A549 (cell line): ENCODE results near the gene ADAM10. TPM values are rescaled to one million over a fixed set of nuclear protein-coding genes. Genes with fewer than 3 reads are reported as not detected.
A peak's percentile ranks its signal among the peaks of the same experiment; 100 is the strongest.

ENCODE experiments used
- ATAC-seq, 2 experiments: fragments of 200-7000 bp in 1 of 2; fragments of >200 bp in 1 of 2; cut with Nextera tagmentation in 1 of 2; cut with Tn5 transposase in 1 of 2; 3 replicates each; pipeline versions ENCODE4 v1.8.0 to v1.9.1; 2018 to 2020; ENCODE audit warnings: mild to moderate bottlenecking in 1 of 2, moderate library complexity in 1 of 2
- CTCF ChIA-PET: fragments of 300-600 bp; sonication (Branson Sonifier 250); formaldehyde crosslinking; extraction: SDS; loops from one replicate; lab custom pipeline; 2021; ENCODE audit warnings: antibody characterized with exemption, inconsistent platforms; lab: Yijun Ruan, JAX
- POLR2A ChIA-PET: fragments of 350-600 bp; formaldehyde crosslinking; extraction: SDS; loops from one replicate; lab custom pipeline; 2021; ENCODE audit warnings: antibody characterized with exemption, inconsistent platforms; lab: Yijun Ruan, JAX
- DNase-seq, 2 experiments: peaks; one replicate each; pipeline versions ENCODE4 v3.0.0 to v3.0.0-alpha.2; 2011 to 2016; ENCODE audit warnings: low read depth in 1 of 2, low spot score in 1 of 2
- FAIRE-seq: peaks from 2 replicates; lab custom pipeline; 2011; peaks lifted over from hg19 to GRCh38; lab: Jason Lieb, UNC
- H3K27ac ChIP-seq, 2 experiments: fragments of >200 bp; sonication (Bioruptor Twin); formaldehyde crosslinking; 3 replicates each; pipeline ENCODE4 v1.5.1; 2016 to 2017
- H3K4me1 ChIP-seq: fragments of >200 bp; sonication (Bioruptor Twin); formaldehyde crosslinking; 3 replicates; pipeline ENCODE4 v1.6.1; 2016
- H3K4me2 ChIP-seq: fragments of >200 bp; sonication (Bioruptor Twin); formaldehyde crosslinking; 3 replicates; pipeline ENCODE4 v1.6.1; 2016
- H3K4me3 ChIP-seq: fragments of >200 bp; sonication (Bioruptor Twin); formaldehyde crosslinking; 3 replicates; pipeline ENCODE4 v1.5.1; 2016
- H3K9me3 ChIP-seq: fragments of >200 bp; sonication (Bioruptor Twin); formaldehyde crosslinking; 3 replicates; pipeline ENCODE4 v1.6.1; 2016
- CBX2 ChIP-seq: fragments of 200-600 bp; sonication (generic); IDR thresholded peaks from 2 replicates; pipeline ENCODE4 v1.6.1; 2016; ENCODE audit warnings: low read depth, mild to moderate bottlenecking, borderline replicate concordance
- CHD4 ChIP-seq: fragments of 200-600 bp; sonication (generic); IDR thresholded peaks from 2 replicates; pipeline ENCODE4 v1.6.1; 2016; ENCODE audit warnings: antibody characterized with exemption, mild to moderate bottlenecking, borderline replicate concordance
- EHMT2 ChIP-seq: fragments of 200-600 bp; sonication (generic); IDR thresholded peaks from 2 replicates; pipeline ENCODE4 v1.6.1; 2016; ENCODE audit warnings: antibody characterized with exemption, low read depth, mild to moderate bottlenecking, moderate library complexity
- FOSB ChIP-seq: fragments of 250-450 bp; sonication (Bioruptor Pico); IDR thresholded peaks from 2 replicates; pipeline ENCODE4 v1.5.0; 2020; ENCODE audit warnings: mild to moderate bottlenecking, moderate library complexity
- FOXS1 ChIP-seq: fragments of 250-450 bp; sonication (Bioruptor Pico); IDR thresholded peaks from 2 replicates; pipeline ENCODE4 v1.5.0; 2020; ENCODE audit warnings: mild to moderate bottlenecking, moderate library complexity
- GATA3 ChIP-seq: IDR thresholded peaks from 2 replicates; pipeline ENCODE4 v1.6.1; 2012; ENCODE audit warnings: borderline replicate concordance
- HOXB13 ChIP-seq: fragments of 250-450 bp; sonication (Bioruptor Pico); IDR thresholded peaks from 2 replicates; pipeline ENCODE4 v1.5.0; 2020; ENCODE audit warnings: low read depth, mild to moderate bottlenecking, moderate library complexity
- MAFK ChIP-seq: fragments of 450-650 bp; IDR thresholded peaks from 2 replicates; pipeline ENCODE4 v1.6.1; 2014; ENCODE audit not compliant: partially characterized antibody
- MYC ChIP-seq: IDR thresholded peaks from 2 replicates; pipeline ENCODE4 v1.6.1; 2012; ENCODE audit warnings: mild to moderate bottlenecking, inconsistent platforms, low read length, improper control_type of control experiment, borderline replicate concordance
- NPAS2 ChIP-seq: fragments of 250-450 bp; sonication (Bioruptor Pico); IDR thresholded peaks from 2 replicates; pipeline ENCODE4 v1.8.0; 2022; ENCODE audit warnings: mild to moderate bottlenecking, moderate library complexity, borderline replicate concordance
- NR3C1 ChIP-seq: fragments of >200 bp; sonication (Bioruptor Twin); formaldehyde crosslinking; IDR thresholded peaks from 3 replicates; pipeline ENCODE4 v1.6.1; 2017
- PHF8 ChIP-seq: fragments of 200-600 bp; sonication (generic); IDR thresholded peaks from 2 replicates; pipeline ENCODE4 v1.6.1; 2016; ENCODE audit warnings: low read depth, mild to moderate bottlenecking, antibody characterized with exemption, moderate library complexity, borderline replicate concordance
- POLR2A ChIP-seq: IDR thresholded peaks from 2 replicates; pipeline ENCODE4 v1.6.1; 2012; ENCODE audit warnings: mild to moderate bottlenecking, low read length
- POLR2AphosphoS2 ChIP-seq: conservative IDR thresholded peaks from 2 replicates; pipeline ENCODE4 v1.6.1; 2012; ENCODE audit warnings: low read length, improper control_type of control experiment, inconsistent platforms
- RARB ChIP-seq: fragments of 250-450 bp; sonication (Bioruptor Pico); IDR thresholded peaks from 2 replicates; pipeline ENCODE4 v1.8.0; 2021; ENCODE audit warnings: mild to moderate bottlenecking, moderate library complexity
- SREBF2 ChIP-seq: fragments of 450-650 bp; IDR thresholded peaks from 2 replicates; pipeline ENCODE4 v1.6.1; 2014; ENCODE audit warnings: mild to moderate bottlenecking, moderate library complexity
- TFCP2L1 ChIP-seq: fragments of 250-450 bp; sonication (Bioruptor Pico); IDR thresholded peaks from 2 replicates; pipeline ENCODE4 v1.5.0; 2021; ENCODE audit warnings: mild to moderate bottlenecking
- TP53 ChIP-seq: fragments of 250-450 bp; sonication (Bioruptor Pico); IDR thresholded peaks from 2 replicates; pipeline ENCODE4 v1.5.0; 2021; ENCODE audit warnings: mild to moderate bottlenecking, moderate library complexity
- ZNF302 ChIP-seq: fragments of 250-450 bp; sonication (Bioruptor Pico); IDR thresholded peaks from 2 replicates; pipeline ENCODE4 v1.9.0; 2021; ENCODE audit warnings: inconsistent platforms, mild to moderate bottlenecking, moderate library complexity
- WGBS: methylation state at CpG from one replicate; pipeline ENCODE4 v1.1.6; 2017; ENCODE audit errors: missing lambda C conversion rate; 5-methylcytosine and 5-hydroxymethylcytosine counted together
- polyA plus RNA-seq, 4 experiments: library from polyadenylated mRNA; depleted of rRNA in 3 of 4; stranded (reverse); fragments of >200 nt; fragmentation: RNase III in 1 of 4; extraction: RNeasy Plus Mini Kit Qiagen cat#74134 plus additional on column Dnase treatment in 1 of 4; gene quantifications; 2 replicates in 3 of 4; 3 replicates in 1 of 4; pipeline ENCODE4 v1.2.3, GENCODE V29; 2011 to 2017
- TF ChIP-seq, protein P1 (sequence below): fragments of >200 bp; sonication (Bioruptor Twin); formaldehyde crosslinking; IDR thresholded peaks from 2 replicates; pipeline ENCODE4 v1.6.1; 2016
- TF ChIP-seq, protein P2 (sequence below): IDR thresholded peaks from 2 replicates; pipeline ENCODE4 v1.6.1; 2012
- TF ChIP-seq, protein P3 (sequence below): IDR thresholded peaks from 2 replicates; pipeline ENCODE4 v1.6.1; 2012; ENCODE audit warnings: low read depth, borderline replicate concordance
- TF ChIP-seq, protein P4 (sequence below): fragments of 150-350 bp; IDR thresholded peaks from 2 replicates; pipeline ENCODE4 v1.6.1; 2014; ENCODE audit warnings: low read depth, mild to moderate bottlenecking, low read length
- TF ChIP-seq, protein P5 (sequence below): IDR thresholded peaks from 2 replicates; pipeline ENCODE4 v1.6.1; 2012
- TF ChIP-seq, protein P6 (sequence below): fragments of >200 bp; sonication (Bioruptor Twin); formaldehyde crosslinking; IDR thresholded peaks from 3 replicates; pipeline ENCODE4 v1.6.1; 2016

Gene ADAM10
- polyA plus RNA-seq, 2 of the 4 experiments (the other 2 are of a cell fraction), result 200 to 210 TPM

DNA sequence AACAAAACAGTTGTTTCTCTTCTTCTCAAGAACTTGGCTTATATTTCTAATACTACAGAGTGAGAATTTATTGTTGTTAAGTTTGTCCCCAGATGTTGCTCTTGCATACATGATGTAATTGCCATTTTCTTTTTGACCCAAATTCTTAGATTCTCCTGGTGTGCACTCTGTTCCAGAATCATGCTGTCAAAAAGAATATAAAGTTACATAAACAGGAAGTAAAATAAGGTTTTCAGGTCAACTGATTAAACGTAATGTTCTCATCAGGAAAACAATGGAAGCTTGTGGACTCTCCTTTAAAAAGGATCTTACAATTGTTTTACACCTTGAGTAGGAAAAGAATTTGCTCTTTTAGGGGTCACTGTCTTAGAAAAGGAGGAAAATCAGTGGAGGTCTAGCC is 121.8 kb downstream of the ADAM10 start:
- CTCF ChIA-PET, result interaction anchor here (0.7 kb wide), 1 partner anchor 65 kb away, joined by 3 read pairs; no protein-coding TSS in a partner anchor

DNA sequence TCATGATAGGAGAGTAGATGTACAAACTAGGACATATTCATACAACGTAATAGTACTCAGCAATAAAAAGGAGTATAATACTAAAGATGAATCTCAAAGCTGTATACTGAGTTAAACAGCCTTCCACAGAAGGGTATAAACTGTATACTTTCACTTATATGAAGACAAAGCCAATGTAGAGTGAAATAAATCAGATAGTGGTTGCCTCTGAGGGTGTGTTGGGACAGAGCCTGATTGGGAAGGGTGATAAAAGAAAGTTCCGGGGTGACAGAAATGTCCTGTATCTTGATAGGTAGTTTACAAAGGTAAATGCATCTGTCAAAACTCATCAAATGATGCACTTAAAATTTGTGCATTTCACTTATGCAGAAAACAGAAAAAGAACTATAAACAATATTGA is 122.5 kb downstream of the ADAM10 start:
- POLR2A ChIA-PET, result no interaction called here
- ATAC-seq, result no peak
- CTCF ChIA-PET, result no interaction called here

More for the DNA sequence above, 121.8 kb downstream of the ADAM10 start:
- TF ChIP-seq GATA3 (no peak), ZNF302 (CRISPR knock-in tag) (no peak), MAFK (no peak), HOXB13 (CRISPR knock-in tag) (no peak), CHD4 (no peak), POLR2A (no peak), TFCP2L1 (CRISPR knock-in tag) (no peak), PHF8 (no peak), MYC (no peak), EHMT2 (no peak), CBX2 (no peak), NR3C1 (no peak), FOXS1 (CRISPR knock-in tag) (no peak)
- TF ChIP-seq, protein P1, sequence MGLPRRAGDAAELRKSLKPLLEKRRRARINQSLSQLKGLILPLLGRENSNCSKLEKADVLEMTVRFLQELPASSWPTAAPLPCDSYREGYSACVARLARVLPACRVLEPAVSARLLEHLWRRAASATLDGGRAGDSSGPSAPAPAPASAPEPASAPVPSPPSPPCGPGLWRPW, result no peak
- TF ChIP-seq, protein P2, sequence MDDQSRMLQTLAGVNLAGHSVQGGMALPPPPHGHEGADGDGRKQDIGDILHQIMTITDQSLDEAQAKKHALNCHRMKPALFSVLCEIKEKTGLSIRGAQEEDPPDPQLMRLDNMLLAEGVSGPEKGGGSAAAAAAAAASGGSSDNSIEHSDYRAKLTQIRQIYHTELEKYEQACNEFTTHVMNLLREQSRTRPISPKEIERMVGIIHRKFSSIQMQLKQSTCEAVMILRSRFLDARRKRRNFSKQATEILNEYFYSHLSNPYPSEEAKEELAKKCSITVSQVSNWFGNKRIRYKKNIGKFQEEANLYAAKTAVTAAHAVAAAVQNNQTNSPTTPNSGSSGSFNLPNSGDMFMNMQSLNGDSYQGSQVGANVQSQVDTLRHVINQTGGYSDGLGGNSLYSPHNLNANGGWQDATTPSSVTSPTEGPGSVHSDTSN, result no peak
- TF ChIP-seq, protein P3, sequence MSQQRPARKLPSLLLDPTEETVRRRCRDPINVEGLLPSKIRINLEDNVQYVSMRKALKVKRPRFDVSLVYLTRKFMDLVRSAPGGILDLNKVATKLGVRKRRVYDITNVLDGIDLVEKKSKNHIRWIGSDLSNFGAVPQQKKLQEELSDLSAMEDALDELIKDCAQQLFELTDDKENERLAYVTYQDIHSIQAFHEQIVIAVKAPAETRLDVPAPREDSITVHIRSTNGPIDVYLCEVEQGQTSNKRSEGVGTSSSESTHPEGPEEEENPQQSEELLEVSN, result no peak
- TF ChIP-seq, protein P4, sequence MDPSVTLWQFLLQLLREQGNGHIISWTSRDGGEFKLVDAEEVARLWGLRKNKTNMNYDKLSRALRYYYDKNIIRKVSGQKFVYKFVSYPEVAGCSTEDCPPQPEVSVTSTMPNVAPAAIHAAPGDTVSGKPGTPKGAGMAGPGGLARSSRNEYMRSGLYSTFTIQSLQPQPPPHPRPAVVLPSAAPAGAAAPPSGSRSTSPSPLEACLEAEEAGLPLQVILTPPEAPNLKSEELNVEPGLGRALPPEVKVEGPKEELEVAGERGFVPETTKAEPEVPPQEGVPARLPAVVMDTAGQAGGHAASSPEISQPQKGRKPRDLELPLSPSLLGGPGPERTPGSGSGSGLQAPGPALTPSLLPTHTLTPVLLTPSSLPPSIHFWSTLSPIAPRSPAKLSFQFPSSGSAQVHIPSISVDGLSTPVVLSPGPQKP, result no peak
- TF ChIP-seq, protein P5, sequence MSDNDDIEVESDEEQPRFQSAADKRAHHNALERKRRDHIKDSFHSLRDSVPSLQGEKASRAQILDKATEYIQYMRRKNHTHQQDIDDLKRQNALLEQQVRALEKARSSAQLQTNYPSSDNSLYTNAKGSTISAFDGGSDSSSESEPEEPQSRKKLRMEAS, result no peak
- Histone ChIP-seq H3K27ac (peak overlapping the region in 1 of 2 experiments; percentile 55; a peak in 2 of 6 replicates), H3K4me2 (peak overlapping the region; percentile 82; the same call in 2 of the 3 replicates), H3K4me3 (no peak overlapping the region), H3K4me1 (peaks cover 17% of the 10 kb centered on the region; the same call in 2 of the 3 replicates), H3K9me3 (no peaks in the 10 kb centered on the region)
- DNase-seq (no peak), FAIRE-seq (peak; percentile 73), ATAC-seq (no peak)
- WGBS, result 63% methylated on average over 1 of the region's 1 CpG
- POLR2A ChIA-PET, result no interaction called here

More for the DNA sequence above, 122.5 kb downstream of the ADAM10 start:
- H3K27ac ChIP-seq, result no peak overlapping the region
- no peak overlapping the region for H3K4me3 ChIP-seq
- TF ChIP-seq TP53 (CRISPR knock-in tag) (no peak), FOSB (no peak), TFCP2L1 (CRISPR knock-in tag) (no peak), POLR2AphosphoS2 (no peak), SREBF2 (no peak), ZNF302 (CRISPR knock-in tag) (no peak), NPAS2 (CRISPR knock-in tag) (no peak), FOXS1 (CRISPR knock-in tag) (no peak), RARB (CRISPR knock-in tag) (no peak), MYC (no peak)
- TF ChIP-seq, protein P6, sequence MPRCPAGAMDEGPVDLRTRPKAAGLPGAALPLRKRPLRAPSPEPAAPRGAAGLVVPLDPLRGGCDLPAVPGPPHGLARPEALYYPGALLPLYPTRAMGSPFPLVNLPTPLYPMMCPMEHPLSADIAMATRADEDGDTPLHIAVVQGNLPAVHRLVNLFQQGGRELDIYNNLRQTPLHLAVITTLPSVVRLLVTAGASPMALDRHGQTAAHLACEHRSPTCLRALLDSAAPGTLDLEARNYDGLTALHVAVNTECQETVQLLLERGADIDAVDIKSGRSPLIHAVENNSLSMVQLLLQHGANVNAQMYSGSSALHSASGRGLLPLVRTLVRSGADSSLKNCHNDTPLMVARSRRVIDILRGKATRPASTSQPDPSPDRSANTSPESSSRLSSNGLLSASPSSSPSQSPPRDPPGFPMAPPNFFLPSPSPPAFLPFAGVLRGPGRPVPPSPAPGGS, result no peak
- no peak for DNase-seq
- WGBS, result 87% methylated on average over 2 of the region's 2 CpGs
- peak; percentile 39 for FAIRE-seq
- H3K4me2 ChIP-seq, result no peak overlapping the region
- H3K9me3 ChIP-seq, result no peaks in the 10 kb centered on the region
- H3K4me1 ChIP-seq, result peaks cover 17% of the 10 kb centered on the region; the same call in 2 of the 3 replicates
